Transverse colon (tissue), 4 donors: ENCODE data around the gene SLAMF9. TPM values are rescaled to one million over a fixed set of nuclear protein-coding genes. Genes with fewer than 3 reads are reported as not detected.

Source experiments
- DNase-seq: peaks from one replicate; pipeline ENCODE4 v3.0.0-alpha.2; 2019
- H3K27ac ChIP-seq, 4 donors: fragments of 200-600 bp; sonication (generic); 2 replicates each; pipeline ENCODE4 v1.5.1; 2016 to 2018; ENCODE audit warnings: inconsistent platforms in 4 of 4
- H3K27me3 ChIP-seq: fragments of 200-600 bp; sonication (generic); 2 replicates; pipeline ENCODE4 v1.5.1; 2017; ENCODE audit warnings: inconsistent platforms
- H3K36me3 ChIP-seq, 4 donors: fragments of 200-600 bp; sonication (generic); 2 replicates each; pipeline ENCODE4 v1.5.1; 2017 to 2019; ENCODE audit warnings: inconsistent platforms in 4 of 4
- H3K4me1 ChIP-seq, 4 donors: fragments of 200-600 bp; sonication (generic); 2 replicates each; pipeline ENCODE4 v1.5.1; 2017 to 2020; ENCODE audit warnings: inconsistent platforms in 4 of 4
- H3K4me3 ChIP-seq, 4 donors: fragments of 200-600 bp; sonication (generic); 1 replicate in 1 of 4; 2 replicates in 3 of 4; pipeline versions ENCODE4 v1.5.1 to v1.6.1; 2017 to 2019; ENCODE audit warnings: inconsistent platforms in 4 of 4
- H3K9me3 ChIP-seq, 2 donors: fragments of 200-600 bp; sonication (generic); 2 replicates each; pipeline ENCODE4 v1.5.1; 2017 to 2019; ENCODE audit warnings: inconsistent platforms in 2 of 2
- EP300 ChIP-seq: sonication (generic); formaldehyde crosslinking; IDR thresholded peaks from one replicate; pipeline ENCODE4 v1.6.1; 2017; ENCODE audit warnings: antibody characterized with exemption, low read depth
- POLR2A ChIP-seq: fragments of 450-650 bp; IDR thresholded peaks from one replicate; pipeline ENCODE4 v1.6.1; 2016; ENCODE audit warnings: antibody characterized with exemption, mild to moderate bottlenecking, moderate library complexity
- POLR2AphosphoS5 ChIP-seq, 3 donors: sonication (generic); formaldehyde crosslinking; IDR thresholded peaks; one replicate each; pipeline ENCODE4 v1.6.1; 2016; ENCODE audit warnings: antibody characterized with exemption in 3 of 3
- WGBS, 2 donors: methylation state at CpG; one replicate each; pipeline ENCODE4 v1.1.5; 2018; ENCODE audit warnings: low coverage in 1 of 2; 5-methylcytosine and 5-hydroxymethylcytosine counted together
- in situ Hi-C, 4 donors: fragments of 200-750 bp; cut with MboI; loops; one replicate each; pipeline versions ENCODE4 v1.15.0 to v1.15.1; 2017; ENCODE audit warnings: low sequenced_read_pairs in 3 of 4, low pct_ligation_motif_present in 1 of 4, low pct_unique_long_range_greater_than_20kb in 1 of 4
- intact Hi-C: fragments of 100-400 bp; cut with DNase I; formaldehyde crosslinking; loops from one replicate; pipeline ENCODE4 v1.15.1; 2023; ENCODE audit warnings: low total_unique reads
- total RNA-seq, 4 donors: library from RNA; depleted of rRNA; stranded (reverse); fragments of >200 nt; gene quantifications; one replicate each; pipeline ENCODE4 v1.1.0, GENCODE V29; 2016
- TF ChIP-seq, protein P1 (sequence below), 5 experiments: fragments of 200-600 bp in 3 of 5; fragments of 450-650 bp in 2 of 5; sonication (generic) in 3 of 5; IDR thresholded peaks; 1 replicate in 2 of 5; 2 replicates in 3 of 5; pipeline ENCODE4 v1.5.1; 2016 to 2017; ENCODE audit warnings: antibody characterized with exemption in 5 of 5, inconsistent platforms in 3 of 5, mild to moderate bottlenecking in 2 of 5, moderate library complexity in 1 of 5

Gene SLAMF9
- total RNA-seq, 4 donors from 2014 or later = 0.64 TPM; not detected in 3

DNA sequence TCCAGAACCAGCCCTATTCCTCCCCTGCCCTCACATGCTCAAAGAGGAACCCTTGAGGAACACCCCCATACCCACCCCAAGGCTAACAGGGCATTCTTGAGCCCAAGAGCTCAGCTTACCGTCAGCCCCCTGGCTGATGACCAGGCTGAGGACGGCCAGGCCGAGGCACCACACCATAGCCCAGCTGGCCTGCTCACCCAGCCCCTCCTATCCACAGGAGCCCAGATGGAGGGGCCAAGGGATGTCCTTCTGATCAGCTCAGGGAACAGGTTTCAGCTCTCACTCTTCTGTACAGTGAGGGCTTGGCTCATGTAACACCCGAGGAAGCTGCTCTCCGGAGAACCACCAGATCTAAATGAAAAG, 10.8 kb downstream of the SLAMF9 start:
- intact Hi-C loops = no loop called here
- no peak for TF ChIP-seq POLR2AphosphoS5 (IDR thresholded peaks at IDR 0.05)
- TF ChIP-seq EP300 = no peak
- TF ChIP-seq, protein P1, sequence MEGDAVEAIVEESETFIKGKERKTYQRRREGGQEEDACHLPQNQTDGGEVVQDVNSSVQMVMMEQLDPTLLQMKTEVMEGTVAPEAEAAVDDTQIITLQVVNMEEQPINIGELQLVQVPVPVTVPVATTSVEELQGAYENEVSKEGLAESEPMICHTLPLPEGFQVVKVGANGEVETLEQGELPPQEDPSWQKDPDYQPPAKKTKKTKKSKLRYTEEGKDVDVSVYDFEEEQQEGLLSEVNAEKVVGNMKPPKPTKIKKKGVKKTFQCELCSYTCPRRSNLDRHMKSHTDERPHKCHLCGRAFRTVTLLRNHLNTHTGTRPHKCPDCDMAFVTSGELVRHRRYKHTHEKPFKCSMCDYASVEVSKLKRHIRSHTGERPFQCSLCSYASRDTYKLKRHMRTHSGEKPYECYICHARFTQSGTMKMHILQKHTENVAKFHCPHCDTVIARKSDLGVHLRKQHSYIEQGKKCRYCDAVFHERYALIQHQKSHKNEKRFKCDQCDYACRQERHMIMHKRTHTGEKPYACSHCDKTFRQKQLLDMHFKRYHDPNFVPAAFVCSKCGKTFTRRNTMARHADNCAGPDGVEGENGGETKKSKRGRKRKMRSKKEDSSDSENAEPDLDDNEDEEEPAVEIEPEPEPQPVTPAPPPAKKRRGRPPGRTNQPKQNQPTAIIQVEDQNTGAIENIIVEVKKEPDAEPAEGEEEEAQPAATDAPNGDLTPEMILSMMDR (IDR thresholded peaks at IDR 0.05) = no peak
- TF ChIP-seq POLR2A = no peak

DNA sequence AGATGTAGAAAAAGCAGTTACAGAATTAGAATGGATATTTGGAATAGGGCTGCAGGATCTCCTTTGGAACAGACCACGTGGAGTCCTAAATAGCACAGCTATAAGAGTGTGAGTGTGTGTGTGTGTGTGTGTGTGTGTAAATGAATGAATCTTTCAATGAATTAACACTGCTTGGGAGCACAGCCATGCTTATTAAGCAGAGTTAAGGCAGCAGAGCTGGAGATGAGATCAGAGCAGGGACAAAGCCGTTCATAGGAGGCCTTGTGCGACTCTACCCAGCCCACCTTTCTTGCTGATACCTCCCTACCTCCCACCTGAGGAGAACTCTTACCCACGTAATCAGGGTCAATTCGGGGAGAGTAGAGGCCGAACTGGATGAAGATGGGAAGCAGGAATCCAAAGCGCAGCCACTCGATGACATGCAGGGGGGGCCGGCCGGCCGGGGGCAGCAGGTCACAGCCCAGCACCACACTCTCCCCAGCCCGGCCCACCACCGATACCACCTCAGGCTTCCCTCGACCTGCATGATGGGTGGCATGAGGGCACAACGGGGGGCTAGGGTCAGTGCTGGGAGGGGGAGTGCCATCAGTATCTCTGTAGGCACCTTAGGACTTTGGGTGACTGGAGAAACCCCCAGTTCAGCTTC, 11.3 kb downstream of the SLAMF9 start:
- Histone ChIP-seq H3K4me1 (peaks cover 15 to 58% (median 40%) of the 10 kb centered on the region in 4 donors), H3K27ac (no peak overlapping the region), H3K9me3 (no peaks in the 10 kb centered on the region), H3K4me3 (no peak overlapping the region), H3K27me3 (peaks cover 14% of the 10 kb centered on the region), H3K36me3 (no peaks in the 10 kb centered on the region)
- no peak for DNase-seq
- 85 to 92% methylated on average over 3 to 15 of the region's 15 CpGs for WGBS, 2 donors
- intact Hi-C loops (no loop called here), in situ Hi-C loops (no loop called here)
- TF ChIP-seq POLR2AphosphoS5 (IDR thresholded peaks at IDR 0.05) = no peak
- TF ChIP-seq, protein P1 (IDR thresholded peaks at IDR 0.05) = no peak
- no peak for TF ChIP-seq POLR2A
- TF ChIP-seq EP300 = no peak

More for the DNA sequence above, 10.8 kb downstream of the SLAMF9 start:
- in situ Hi-C loops = no loop called here
- no peaks in the 10 kb centered on the region for H3K9me3 ChIP-seq
- no peak overlapping the region for H3K4me3 ChIP-seq
- no peak for DNase-seq
- H3K36me3 ChIP-seq = no peaks in the 10 kb centered on the region
- peaks cover 14% of the 10 kb centered on the region for H3K27me3 ChIP-seq
- 82 to 100% methylated on average over 1 to 5 of the region's 5 CpGs for WGBS, 2 donors
- H3K4me1 ChIP-seq = peaks cover 11 to 57% (median 36%) of the 10 kb centered on the region in 4 donors
- H3K27ac ChIP-seq = no peak overlapping the region

DNA sequence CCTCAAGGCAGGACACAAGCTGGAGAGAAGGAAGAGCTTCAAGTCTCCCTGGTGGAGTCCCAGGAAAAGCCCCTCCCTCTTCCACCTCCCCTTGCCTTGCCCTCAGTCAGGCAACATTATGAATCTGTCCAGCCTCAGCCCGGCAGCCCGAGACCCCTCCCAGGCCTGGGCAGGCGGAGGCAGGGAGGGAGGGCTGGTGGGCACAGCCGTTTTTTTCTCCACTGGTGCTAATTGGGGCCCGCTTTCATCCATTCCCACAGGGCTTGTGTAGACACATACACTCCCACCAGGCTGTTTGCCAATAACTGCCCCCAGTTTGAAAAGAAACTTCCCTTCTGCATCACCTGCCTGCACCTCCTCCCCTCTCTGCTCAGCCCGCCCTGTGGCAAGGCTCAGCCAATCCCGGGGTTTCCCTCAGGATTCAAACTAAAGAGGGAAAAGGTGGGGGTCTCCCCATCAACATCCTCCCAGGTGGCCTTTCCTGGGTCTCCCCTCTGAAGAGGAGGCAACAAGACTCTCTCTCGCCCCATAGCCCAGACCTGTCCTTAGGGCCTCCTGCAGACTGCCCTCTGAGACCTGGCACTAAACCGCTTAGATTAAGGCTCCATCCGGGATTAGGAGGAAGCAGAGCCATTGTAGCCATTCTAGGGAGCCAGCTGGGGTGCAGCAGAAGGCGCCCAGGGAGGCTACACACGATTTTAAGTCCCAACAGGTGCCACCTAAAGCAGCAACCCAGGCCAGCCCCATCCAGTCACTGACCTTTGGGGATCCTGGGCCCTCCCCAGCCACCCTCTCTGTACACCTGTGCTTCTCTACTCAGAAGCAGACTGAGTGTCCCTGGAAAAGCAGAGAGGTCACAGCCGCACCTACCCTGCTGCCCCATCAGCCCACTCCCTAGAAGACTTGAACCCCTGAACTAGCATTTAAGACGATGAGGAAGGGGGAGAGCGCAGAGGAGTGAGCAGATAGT, 12.2 kb downstream of the SLAMF9 start:
- Histone ChIP-seq H3K36me3 (no peaks in the 10 kb centered on the region), H3K4me3 (no peak overlapping the region), H3K27me3 (peaks cover 14% of the 10 kb centered on the region), H3K27ac (no peak overlapping the region), H3K9me3 (no peaks in the 10 kb centered on the region), H3K4me1 (peaks cover 24 to 65% (median 49%) of the 10 kb centered on the region in 4 donors)
- intact Hi-C loops = no loop called here
- no peak for DNase-seq
- TF ChIP-seq EP300 = no peak
- TF ChIP-seq, protein P1 (IDR thresholded peaks at IDR 0.05) = no peak
- no peak for TF ChIP-seq POLR2AphosphoS5 (IDR thresholded peaks at IDR 0.05)
- no peak for TF ChIP-seq POLR2A
- in situ Hi-C loops = no loop called here
- WGBS, 2 donors = 70 to 79% methylated on average over 3 to 14 of the region's 15 CpGs

DNA sequence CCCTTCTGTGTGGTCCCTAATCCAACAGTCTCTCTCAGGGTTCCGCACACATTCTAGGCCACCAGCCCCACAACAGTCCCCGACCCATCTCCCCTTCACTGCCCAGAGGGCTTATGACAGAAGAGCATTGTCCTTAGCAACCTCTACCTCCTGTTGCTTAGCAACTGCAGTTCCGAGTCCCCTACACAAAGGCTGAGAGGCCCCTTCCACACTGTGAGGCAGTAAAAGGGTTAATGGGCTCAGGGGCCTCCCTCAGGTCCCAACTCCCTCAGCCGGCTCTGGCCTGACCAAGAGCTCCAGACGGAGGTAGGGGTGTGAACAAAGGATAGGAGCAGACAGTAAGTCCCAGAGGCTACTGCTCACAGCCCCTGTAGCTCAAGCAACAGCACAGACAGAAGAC, 12.9 kb downstream of the SLAMF9 start:
- H3K27ac ChIP-seq = no peak overlapping the region
- DNase-seq = no peak
- peaks cover 14% of the 10 kb centered on the region for H3K27me3 ChIP-seq
- H3K4me1 ChIP-seq = peaks cover 28 to 66% (median 51%) of the 10 kb centered on the region in 4 donors
- H3K9me3 ChIP-seq = no peaks in the 10 kb centered on the region
- no peak overlapping the region for H3K4me3 ChIP-seq
- intact Hi-C loops (no loop called here), in situ Hi-C loops (no loop called here)
- 79 to 100% methylated on average over 2 to 5 of the region's 5 CpGs for WGBS, 2 donors
- TF ChIP-seq POLR2A (no peak), EP300 (no peak), POLR2AphosphoS5 (IDR thresholded peaks at IDR 0.05) (no peak)
- TF ChIP-seq, protein P1 (IDR thresholded peaks at IDR 0.05) = no peak
- H3K36me3 ChIP-seq = no peaks in the 10 kb centered on the region
